ENCODE measurements around the gene PPP1R14B.
A peak's percentile ranks its signal among the peaks of the same experiment; 100 is the strongest.

PPP1R14B gene

GRCh38 chr11:64281957-64282770 lies 35.4 kb upstream of the PPP1R14B start:
- no peak for DNase-seq

GRCh38 chr11:64278576-64279190 lies 31.9 kb upstream of the PPP1R14B start:
- DNase-seq: no peak

- no peak for DNase-seq
Measured at GRCh38 chr11:64276653-64277431, 30.1 kb upstream of the PPP1R14B start.

GRCh38 chr11:64275841-64276240 lies 29.1 kb upstream of the PPP1R14B start:
- no peak for DNase-seq

- no peak for DNase-seq
Measured at GRCh38 chr11:64275031-64275800, 28.5 kb upstream of the PPP1R14B start.

GRCh38 chr11:64269540-64270220 lies 22.9 kb upstream of the PPP1R14B start:
- DNase-seq: peak; percentile 98

- peak; percentile 58 for DNase-seq
Measured at GRCh38 chr11:64268893-64269539, 22.3 kb upstream of the PPP1R14B start.

GRCh38 chr11:64268025-64268892 lies 21.5 kb upstream of the PPP1R14B start:
- DNase-seq: no peak

- DNase-seq: no peak
Measured at GRCh38 chr11:64267207-64267945, 20.6 kb upstream of the PPP1R14B start.

GRCh38 chr11:64266339-64266738 lies 19.6 kb upstream of the PPP1R14B start:
- no peak for DNase-seq

- DNase-seq: no peak
Measured at GRCh38 chr11:64265176-64266160, 18.7 kb upstream of the PPP1R14B start.

GRCh38 chr11:64264371-64264852 lies 17.7 kb upstream of the PPP1R14B start:
- no peak for DNase-seq

GRCh38 chr11:64263947-64264317 lies 17.2 kb upstream of the PPP1R14B start:
- DNase-seq: no peak

- no peak for DNase-seq
Measured at GRCh38 chr11:64263021-64263946, 16.5 kb upstream of the PPP1R14B start.

GRCh38 chr11:64262271-64263002 lies 15.7 kb upstream of the PPP1R14B start:
- no peak for DNase-seq

GRCh38 chr11:64261556-64262080 lies 14.9 kb upstream of the PPP1R14B start:
- no peak for DNase-seq

Measured in CD4-positive, alpha-beta T cell treated with Interleukin-15 for 1 hour (primary cell).